DND-41 (cell line): ENCODE results near the gene KCTD14.

Experiments
- ATAC-seq: fragments of 200-7000 bp; cut with Tn5 transposase; 3 replicates; pipeline ENCODE4 v1.9.1; 2021; ENCODE audit warnings: low read depth; ENCODE audit not compliant: insufficient read depth
- DNase-seq: peaks from one replicate; pipeline ENCODE4 v3.0.0-alpha.2; 2020
- H2AFZ ChIP-seq: 2 replicates; pipeline ENCODE4 v1.6.0; 2012; ENCODE audit warnings: low read depth, low read length
- H3K27ac ChIP-seq: 2 replicates; pipeline ENCODE4 v1.5.1; 2012; ENCODE audit warnings: low read length, inconsistent platforms
- H3K27me3 ChIP-seq: fragments of 200-600 bp; sonication (generic); 2 replicates; pipeline ENCODE4 v1.6.0; 2012; ENCODE audit warnings: low read length, mild to moderate bottlenecking, inconsistent platforms; ENCODE audit not compliant: insufficient read depth, poor library complexity
- H3K36me3 ChIP-seq: 2 replicates; pipeline ENCODE4 v1.5.1; 2012; ENCODE audit warnings: low read length, inconsistent platforms; ENCODE audit not compliant: insufficient read depth
- H3K4me1 ChIP-seq: 2 replicates; pipeline ENCODE4 v1.5.1; 2012; ENCODE audit warnings: mild to moderate bottlenecking, low read length; ENCODE audit not compliant: insufficient read depth
- H3K4me2 ChIP-seq: 2 replicates; pipeline ENCODE4 v1.6.0; 2012; ENCODE audit warnings: mild to moderate bottlenecking, moderate library complexity, low read length, inconsistent platforms; ENCODE audit not compliant: insufficient read depth
- H3K4me3 ChIP-seq, 2 experiments: fragments of 200-600 bp in 1 of 2; shearing (Covaris generic) in 1 of 2; 2 replicates each; pipeline ENCODE4 v1.5.1; 2012 to 2016; ENCODE audit warnings: inconsistent platforms in 2 of 2, low read length in 2 of 2, mild to moderate bottlenecking in 2 of 2, low read depth in 1 of 2, moderate library complexity in 1 of 2
- H3K79me2 ChIP-seq: 2 replicates; pipeline ENCODE4 v1.6.0; 2012; ENCODE audit warnings: low read length, inconsistent platforms; ENCODE audit not compliant: insufficient read depth
- H3K9ac ChIP-seq: 2 replicates; pipeline ENCODE4 v1.6.0; 2012; ENCODE audit warnings: low read depth, mild to moderate bottlenecking, inconsistent platforms, low read length, moderate library complexity
- H3K9me3 ChIP-seq: 2 replicates; pipeline ENCODE4 v1.5.1; 2012; ENCODE audit warnings: low read length, moderate library complexity, mild to moderate bottlenecking, inconsistent platforms; ENCODE audit not compliant: insufficient read depth, severe bottlenecking
- H4K20me1 ChIP-seq: 2 replicates; pipeline ENCODE4 v1.6.0; 2012; ENCODE audit warnings: low read length; ENCODE audit not compliant: insufficient read depth
- EZH2 ChIP-seq: IDR thresholded peaks from 3 replicates; pipeline ENCODE4 v1.6.1; 2012; ENCODE audit warnings: borderline replicate concordance, low read depth, mild to moderate bottlenecking, moderate library complexity, low read length, inconsistent platforms; ENCODE audit not compliant: severe bottlenecking

The KCTD14 gene

GRCh38 chr11:77966338-77966737 lies 56.7 kb downstream of the KCTD14 start:
- Histone ChIP-seq H3K79me2 (no peaks in the 10 kb centered on the region), H3K36me3 (peaks cover 36% of the 10 kb centered on the region; the same call in 1 of the 2 replicates), H3K4me3 (no peak overlapping the region), H3K4me1 (no peaks in the 10 kb centered on the region), H3K9me3 (no peaks in the 10 kb centered on the region), H3K27ac (no peak overlapping the region), H3K9ac (no peak overlapping the region), H3K4me2 (no peak overlapping the region), H3K27me3 (no peaks in the 10 kb centered on the region), H4K20me1 (no peaks in the 10 kb centered on the region), H2AFZ (no peak overlapping the region)
- ATAC-seq (no peak), DNase-seq (no peak)
- no peak for TF ChIP-seq EZH2
